CD4-positive, alpha-beta T cell (primary cell): Measurements from ENCODE around the gene ZBTB46. TPM values are rescaled to one million over a fixed set of nuclear protein-coding genes. Genes with fewer than 3 reads are reported as not detected.

ENCODE experiments used
- ATAC-seq: fragments of 200-7000 bp; cut with Tn5 transposase; one replicate; pipeline ENCODE4 v1.10.0; 2022; ENCODE audit warnings: mild to moderate bottlenecking; ENCODE audit not compliant: poor library complexity
- CTCF ChIA-PET: fragments of 350-600 bp; sonication (Branson Sonifier 250); formaldehyde crosslinking; loops from one replicate; lab custom pipeline; 2021; ENCODE audit warnings: antibody characterized with exemption, inconsistent platforms; lab: Charles Lee
- POLR2A ChIA-PET: fragments of 350-600 bp; sonication (Branson Sonifier 250); formaldehyde crosslinking; loops from one replicate; lab custom pipeline; 2021; ENCODE audit warnings: antibody characterized with exemption, inconsistent platforms; lab: Charles Lee
- DNase-seq, 14 experiments: peaks; one replicate each; pipeline ENCODE4 v3.0.0-alpha.2; 2013 to 2020; ENCODE audit warnings: mixed read lengths in 2 of 14
- H3K27ac ChIP-seq, 2 donors: one replicate each; pipeline versions ENCODE4 v1.5.1 to v1.7.0; 2013; ENCODE audit warnings: low read length in 2 of 2, low read depth in 1 of 2, mild to moderate bottlenecking in 1 of 2
- H3K27me3 ChIP-seq, 2 experiments: 1 replicate in 1 of 2; 2 replicates in 1 of 2; pipeline versions ENCODE4 v1.6.1 to v1.7.0; 2013; ENCODE audit warnings: low read length in 2 of 2, control low read depth in 1 of 2, mild to moderate bottlenecking in 1 of 2, moderate library complexity in 1 of 2; ENCODE audit not compliant: insufficient read depth in 2 of 2, control insufficient read depth in 1 of 2
- H3K36me3 ChIP-seq: one replicate; pipeline ENCODE4 v1.6.1; 2013; ENCODE audit warnings: low read length, control low read depth; ENCODE audit not compliant: insufficient read depth
- H3K4me1 ChIP-seq: one replicate; pipeline ENCODE4 v1.6.1; 2013; ENCODE audit warnings: low read length, control low read depth; ENCODE audit not compliant: insufficient read depth
- H3K4me3 ChIP-seq: one replicate; pipeline ENCODE4 v1.5.1; 2013; ENCODE audit warnings: mild to moderate bottlenecking, low read length, moderate library complexity
- H3K9me3 ChIP-seq, 2 experiments: 1 replicate in 1 of 2; 2 replicates in 1 of 2; pipeline versions ENCODE4 v1.6.1 to v1.7.0; 2013; ENCODE audit warnings: low read length in 2 of 2, mild to moderate bottlenecking in 2 of 2, control low read depth in 1 of 2, moderate library complexity in 1 of 2; ENCODE audit not compliant: control insufficient read depth in 1 of 2, insufficient read depth in 1 of 2
- H3K27ac Mint-ChIP-seq: one replicate; pipeline ENCODE4 v1.8.0; 2020; ENCODE audit warnings: mixed read lengths
- H3K27me3 Mint-ChIP-seq: one replicate; pipeline ENCODE4 v1.8.0; 2021; ENCODE audit warnings: mixed read lengths
- H3K36me3 Mint-ChIP-seq: one replicate; pipeline ENCODE4 v1.8.0; 2021; ENCODE audit warnings: low read depth, mixed read lengths
- H3K4me1 Mint-ChIP-seq: one replicate; pipeline ENCODE4 v1.8.0; 2021; ENCODE audit warnings: low read depth, mixed read lengths
- H3K4me3 Mint-ChIP-seq: one replicate; pipeline ENCODE4 v1.8.0; 2020; ENCODE audit warnings: mild to moderate bottlenecking, mixed read lengths
- H3K9me3 Mint-ChIP-seq: one replicate; pipeline ENCODE4 v1.8.0; 2020; ENCODE audit warnings: mixed read lengths
- CTCF ChIP-seq: fragments of 200-600 bp; IDR thresholded peaks from one replicate; pipeline ENCODE4 v1.8.0; 2022; ENCODE audit warnings: antibody characterized with exemption, mild to moderate bottlenecking
- intact Hi-C, 2 experiments: fragments of 100-400 bp; cut with DNase I in 1 of 2; cut with micrococcal nuclease in 1 of 2; formaldehyde crosslinking; loops; one replicate each; pipeline versions ENCODE4 v1.15.1 to v1.9.0; 2023 to 2025; cut with DNase I, micrococcal nuclease
- total RNA-seq, 174 experiments: library from RNA in 2 of 174; stranded (reverse) in 2 of 174; gene quantifications; one replicate each; pipeline ENCODE4 v1.2.3 and lab custom pipeline; 2021 to 2026

The ZBTB46 gene
- total RNA-seq, 2 experiments from 2014 or later: 0.08 to 0.34 TPM

DNA sequence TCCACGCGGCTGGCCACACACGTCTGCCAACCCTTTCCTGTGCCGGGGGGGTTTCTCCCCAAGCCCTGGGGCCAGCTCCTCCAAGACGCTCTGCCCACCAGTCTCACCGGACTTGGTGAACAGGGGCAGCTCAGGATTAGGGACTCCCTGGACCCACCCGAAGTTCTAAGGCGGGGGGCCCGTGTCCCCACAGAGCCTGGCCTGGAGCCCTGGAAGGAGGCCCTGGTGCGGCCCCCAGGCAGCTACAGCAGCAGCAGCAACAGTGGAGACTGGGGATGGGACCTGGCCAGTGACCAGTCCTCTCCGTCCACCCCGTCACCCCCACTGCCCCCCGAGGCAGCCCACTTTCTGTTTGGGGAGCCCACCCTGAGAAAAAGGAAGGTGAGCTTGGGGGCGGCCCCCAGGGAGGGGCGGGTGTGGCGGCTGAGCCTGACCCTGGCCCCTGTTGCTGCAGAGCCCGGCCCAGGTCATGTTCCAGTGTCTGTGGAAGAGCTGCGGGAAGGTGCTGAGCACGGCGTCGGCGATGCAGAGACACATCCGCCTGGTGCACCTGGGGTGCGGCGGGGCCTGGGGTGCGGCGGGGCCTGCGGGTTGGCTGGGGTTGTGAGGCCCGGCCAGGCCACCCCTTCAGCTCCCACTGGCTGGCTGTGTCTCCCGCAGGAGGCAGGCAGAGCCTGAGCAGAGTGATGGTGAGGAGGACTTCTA is 89.2 kb downstream of the ZBTB46 start:
- no peaks in the 10 kb centered on the region for H3K27me3 Mint-ChIP-seq
- peaks cover 12% of the 10 kb centered on the region for H3K36me3 Mint-ChIP-seq
- H3K9me3 ChIP-seq: no peaks in the 10 kb centered on the region
- ATAC-seq: no peak
- H3K4me1 ChIP-seq: peaks cover 35% of the 10 kb centered on the region
- peak in 1 of 14 experiments; percentile 36 for DNase-seq
- H3K4me3 Mint-ChIP-seq: peak overlapping the region; percentile 80
- peaks cover 6% of the 10 kb centered on the region for H3K4me1 Mint-ChIP-seq
- intact Hi-C loops: loop anchor here in 1 of 2 experiments (2.0 to 5.0 kb wide), 2 partner anchors 41 to 85 kb away; partner anchors contain the start of gene RTEL1
- no peak overlapping the region for H3K4me3 ChIP-seq
- peak overlapping the region; percentile 49 for H3K27ac Mint-ChIP-seq
- H3K27ac ChIP-seq: peak overlapping the region in 1 of 2 donors; percentile 46
- H3K27me3 ChIP-seq: no peaks in the 10 kb centered on the region
- ChIA-PET CTCF (interaction anchor here (1.4 to 2.1 kb wide), 3 partner anchors 35 to 100 kb away, joined by 3 to 7 read pairs (median 5); no protein-coding TSS in a partner anchor), POLR2A (interaction anchor here (0.9 to 9.9 kb wide), 6 partner anchors 9 to 221 kb away, joined by 3 to 168 read pairs (median 7); partner anchors contain the start of genes ARFRP1, RTEL1 and ZGPAT)
- H3K36me3 ChIP-seq: peaks cover 40% of the 10 kb centered on the region
- no peak for TF ChIP-seq CTCF
- H3K9me3 Mint-ChIP-seq: no peaks in the 10 kb centered on the region

- Histone ChIP-seq H3K4me3 (peak overlapping the region; percentile 68), H3K9me3 (no peaks in the 10 kb centered on the region), H3K27me3 (no peaks in the 10 kb centered on the region), H3K4me1 (peaks cover 40% of the 10 kb centered on the region), H3K27ac (peak overlapping the region in 1 of 2 donors; percentile 46), H3K36me3 (peaks cover 40% of the 10 kb centered on the region)
- Mint-ChIP-seq H3K4me3 (peak overlapping the region; percentile 80), H3K4me1 (peaks cover 10% of the 10 kb centered on the region), H3K27ac (peak overlapping the region; percentile 49), H3K36me3 (peaks cover 16% of the 10 kb centered on the region), H3K27me3 (no peaks in the 10 kb centered on the region), H3K9me3 (no peaks in the 10 kb centered on the region)
- no peak for TF ChIP-seq CTCF
- no peak for DNase-seq
- CTCF ChIA-PET: interaction anchor here (1.4 to 2.1 kb wide), 3 partner anchors 35 to 99 kb away, joined by 3 to 7 read pairs (median 5); no protein-coding TSS in a partner anchor
- intact Hi-C loops: loop anchor here in 1 of 2 experiments (2.0 to 5.0 kb wide), 2 partner anchors 41 to 84 kb away; partner anchors contain the start of gene RTEL1
- no peak for ATAC-seq
- POLR2A ChIA-PET: interaction anchor here (0.9 to 9.9 kb wide), 7 partner anchors 10 to 220 kb away, joined by 3 to 168 read pairs (median 4); partner anchors contain the start of genes ARFRP1, RTEL1 and ZGPAT
These were observed 89.7 kb downstream of the ZBTB46 start for GRCh38 chr20:63741354-63741675.

DNA sequence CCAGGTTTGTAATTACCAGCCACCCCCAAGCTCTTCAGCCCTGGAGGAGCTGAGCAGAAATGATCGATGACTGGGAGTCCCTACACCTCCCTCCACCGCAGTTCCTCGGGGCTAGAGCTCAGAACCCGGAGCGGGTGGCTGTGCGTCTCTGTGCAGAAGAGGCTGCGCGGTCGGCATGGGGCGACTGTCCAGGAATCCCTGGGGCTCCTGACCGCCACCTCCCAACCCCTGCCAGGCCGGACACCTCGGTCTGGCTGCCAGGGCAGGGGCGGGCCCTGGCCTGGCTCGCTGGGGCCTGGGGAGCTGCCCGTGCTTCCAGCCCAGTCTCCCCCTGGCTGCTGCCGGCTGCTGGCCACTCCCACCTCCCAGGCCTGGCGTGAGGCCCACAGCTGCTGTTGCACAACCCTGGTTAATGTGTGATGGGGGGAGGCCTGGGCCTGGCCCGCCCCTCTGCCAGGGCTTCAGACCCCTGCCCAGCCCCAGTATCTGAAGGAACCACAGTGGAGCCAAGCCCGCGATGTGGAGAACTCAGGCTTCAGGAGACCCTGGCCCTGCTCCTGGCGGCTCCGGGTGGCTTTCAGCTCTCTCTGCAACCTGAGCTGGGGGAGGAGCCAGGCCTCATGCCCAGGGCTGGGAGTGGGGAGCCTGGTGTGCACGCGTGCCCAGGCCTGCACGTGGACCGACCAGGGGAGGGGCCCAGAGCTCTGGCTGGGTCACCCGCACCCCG is 90.3 kb downstream of the ZBTB46 start:
- H3K27ac Mint-ChIP-seq: peak overlapping the region; percentile 49

More for the DNA sequence above, 90.3 kb downstream of the ZBTB46 start:
- intact Hi-C loops: loop anchor here in 1 of 2 experiments (2.0 to 5.0 kb wide), 2 partner anchors 42 to 83 kb away; partner anchors contain the start of gene RTEL1
- Histone ChIP-seq H3K4me1 (peaks cover 45% of the 10 kb centered on the region), H3K27me3 (no peaks in the 10 kb centered on the region), H3K27ac (peak overlapping the region in 1 of 2 donors; percentile 46), H3K4me3 (peak overlapping the region; percentile 68), H3K9me3 (no peaks in the 10 kb centered on the region), H3K36me3 (peaks cover 44% of the 10 kb centered on the region)
- ATAC-seq (peak; percentile 19), DNase-seq (peak in 7 of 14 experiments; percentile 21 to 77 (median 44))
- POLR2A ChIA-PET: interaction anchor here (0.7 to 9.9 kb wide), 11 partner anchors 10 to 219 kb away, joined by 3 to 168 read pairs (median 4); partner anchors contain the start of genes ARFRP1 and ZGPAT
- no peaks in the 10 kb centered on the region for H3K27me3 Mint-ChIP-seq
- H3K4me3 Mint-ChIP-seq: peak overlapping the region; percentile 80
- no peaks in the 10 kb centered on the region for H3K9me3 Mint-ChIP-seq
- CTCF ChIA-PET: interaction anchor here (0.5 to 2.1 kb wide), 6 partner anchors 14 to 233 kb away, joined by 3 to 7 read pairs (median 4); partner anchors contain the start of genes ARFRP1 and ZGPAT
- no peak for TF ChIP-seq CTCF
- H3K36me3 Mint-ChIP-seq: peaks cover 20% of the 10 kb centered on the region
- peaks cover 13% of the 10 kb centered on the region for H3K4me1 Mint-ChIP-seq
